ENCODE data around the gene KCND3. TPM values are rescaled to one million over a fixed set of nuclear protein-coding genes. Genes with fewer than 3 reads are reported as not detected.

KCND3 gene
- total RNA-seq, 4 donors from 2014 or later: 1.0 to 6.9 (median 3.9) TPM

DNA sequence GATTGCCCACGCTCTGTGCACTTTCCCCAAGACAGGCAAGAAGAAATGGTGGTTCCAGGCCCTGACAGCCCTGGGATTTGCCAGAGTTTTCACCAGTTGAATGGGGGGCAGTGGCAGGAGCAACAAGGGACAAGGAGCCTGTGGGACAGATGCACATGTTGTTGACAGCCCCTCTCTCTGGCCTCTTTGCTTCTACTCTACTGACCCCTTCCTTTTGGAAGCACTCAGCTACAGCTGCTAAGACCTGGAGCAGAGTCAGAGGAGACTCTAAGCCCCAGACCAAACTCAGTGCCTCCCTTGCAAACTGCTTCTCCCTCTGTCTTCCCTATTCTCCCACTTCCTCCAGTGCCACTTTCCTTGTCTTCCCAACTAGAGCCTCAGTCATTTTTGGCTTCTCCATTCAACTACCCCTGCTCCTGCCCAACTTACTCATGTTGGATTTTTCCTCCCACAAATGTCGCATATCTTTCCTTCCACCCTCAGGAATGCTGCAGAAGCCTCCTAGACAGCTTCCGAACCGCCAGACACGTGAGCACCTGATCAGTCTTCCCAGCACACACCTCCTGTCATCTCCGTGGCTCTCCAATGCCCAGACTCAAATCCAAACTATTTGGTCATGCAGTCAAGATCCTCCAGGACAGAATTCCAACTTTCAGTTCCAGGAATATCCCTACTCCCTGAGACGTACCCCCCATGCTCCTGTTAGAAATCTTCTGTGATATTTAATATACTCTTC lies 259.4 kb downstream of the KCND3 start:
- Histone ChIP-seq H3K4me3 (no peak overlapping the region), H3K27ac (peak overlapping the region in 3 of 4 donors; percentile 20 to 85 (median 77)), H3K9me3 (no peaks in the 10 kb centered on the region), H3K27me3 (no peaks in the 10 kb centered on the region), H3K36me3 (peaks cover 0 to 15% (median 0%) of the 10 kb centered on the region in 3 donors), H3K4me1 (peaks cover 0 to 68% (median 38%) of the 10 kb centered on the region in 4 donors)
- 57 to 73% methylated on average over 7 of the region's 7 CpGs for WGBS, 2 donors
- no peak for DNase-seq (ENCODE audit: low spot score in 2 of 2)
- TF ChIP-seq POLR2A (IDR thresholded peaks at IDR 0.05) (no peak), CTCF (IDR thresholded peaks at IDR 0.05) (no peak), EP300 (IDR thresholded peaks at IDR 0.05) (no peak)

GRCh38 chr1:111729271-111729921 lies 260.1 kb downstream of the KCND3 start:
- H3K27me3 ChIP-seq: no peaks in the 10 kb centered on the region
- WGBS, 2 donors: 55 to 83% methylated on average over 4 to 8 of the region's 8 CpGs
- DNase-seq (ENCODE audit: low spot score in 2 of 2): no peak
- no peak for TF ChIP-seq CTCF (IDR thresholded peaks at IDR 0.05)
- TF ChIP-seq EP300 (IDR thresholded peaks at IDR 0.05): no peak
- TF ChIP-seq POLR2A (IDR thresholded peaks at IDR 0.05): no peak
- H3K36me3 ChIP-seq: peaks cover 0 to 15% (median 0%) of the 10 kb centered on the region in 3 donors
- no peaks in the 10 kb centered on the region for H3K9me3 ChIP-seq
- no peak overlapping the region for H3K4me3 ChIP-seq
- H3K27ac ChIP-seq: peak overlapping the region in 3 of 4 donors; percentile 12 to 85 (median 77)
- H3K4me1 ChIP-seq: peaks cover 0 to 63% (median 35%) of the 10 kb centered on the region in 4 donors

DNA sequence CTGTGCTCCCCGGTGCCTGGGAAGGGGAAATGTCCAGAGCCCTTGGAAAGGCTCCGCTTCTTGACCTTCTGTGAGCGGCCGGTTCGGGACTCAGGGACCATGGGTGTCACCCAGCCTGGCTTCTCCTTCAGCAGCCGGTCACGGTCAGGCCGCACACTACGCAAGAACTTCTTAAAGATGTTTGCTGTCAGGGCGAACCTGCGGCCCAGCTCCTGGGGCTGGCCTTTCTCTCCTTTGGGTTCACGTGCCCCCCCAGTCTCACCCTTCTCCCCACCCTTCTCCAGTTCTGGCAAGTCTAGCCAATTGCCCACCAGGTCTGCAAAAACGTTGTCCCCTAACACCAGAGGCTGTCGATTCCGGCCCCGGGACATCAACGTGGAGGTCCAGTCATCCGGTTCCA lies 262.4 kb downstream of the KCND3 start:
- Histone ChIP-seq H3K4me1 (peaks cover 0 to 46% (median 17%) of the 10 kb centered on the region in 4 donors), H3K36me3 (peaks cover 0 to 15% (median 0%) of the 10 kb centered on the region in 3 donors), H3K27ac (peak overlapping the region in 2 of 4 donors; percentile 33 to 85), H3K9me3 (no peaks in the 10 kb centered on the region), H3K27me3 (no peaks in the 10 kb centered on the region), H3K4me3 (no peak overlapping the region)
- TF ChIP-seq CTCF (IDR thresholded peaks at IDR 0.05) (no peak), POLR2A (IDR thresholded peaks at IDR 0.05) (no peak), EP300 (IDR thresholded peaks at IDR 0.05) (no peak)
- WGBS, 2 donors: 79 to 88% methylated on average over 16 to 18 of the region's 18 CpGs
- DNase-seq (ENCODE audit: low spot score in 2 of 2): no peak

DNA sequence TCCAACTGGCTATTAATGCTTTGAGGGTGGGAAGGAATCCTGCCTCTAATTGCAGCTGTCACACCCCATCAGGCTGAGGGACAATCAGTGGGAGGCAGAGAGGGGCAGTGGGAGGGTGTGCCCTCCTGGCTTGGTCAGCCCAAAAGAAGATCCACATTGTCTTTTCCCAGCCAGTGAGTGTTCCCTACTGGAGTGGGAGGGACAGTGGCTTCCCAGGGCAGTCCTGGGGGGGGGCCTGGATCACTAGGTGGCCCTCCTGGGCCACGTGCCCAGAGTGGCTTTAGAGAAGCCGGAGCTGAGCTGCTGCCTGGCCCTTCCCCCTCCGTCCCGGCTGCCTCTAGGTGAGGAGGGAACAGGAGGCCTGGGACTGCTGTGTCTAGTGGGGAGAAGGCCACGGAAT lies 264.3 kb downstream of the KCND3 start:
- H3K4me3 ChIP-seq: no peak overlapping the region
- H3K9me3 ChIP-seq: no peaks in the 10 kb centered on the region
- DNase-seq (ENCODE audit: low spot score in 2 of 2): no peak
- H3K27ac ChIP-seq: peak overlapping the region in 2 of 4 donors; percentile 1 to 42
- 23 to 42% methylated on average over 5 of the region's 5 CpGs for WGBS, 2 donors
- peaks cover 0 to 46% (median 15%) of the 10 kb centered on the region in 4 donors for H3K4me1 ChIP-seq
- H3K27me3 ChIP-seq: no peaks in the 10 kb centered on the region
- peaks cover 0 to 15% (median 0%) of the 10 kb centered on the region in 3 donors for H3K36me3 ChIP-seq
- no peak for TF ChIP-seq POLR2A (IDR thresholded peaks at IDR 0.05)
- no peak for TF ChIP-seq CTCF (IDR thresholded peaks at IDR 0.05)
- TF ChIP-seq EP300 (IDR thresholded peaks at IDR 0.05): no peak

DNA sequence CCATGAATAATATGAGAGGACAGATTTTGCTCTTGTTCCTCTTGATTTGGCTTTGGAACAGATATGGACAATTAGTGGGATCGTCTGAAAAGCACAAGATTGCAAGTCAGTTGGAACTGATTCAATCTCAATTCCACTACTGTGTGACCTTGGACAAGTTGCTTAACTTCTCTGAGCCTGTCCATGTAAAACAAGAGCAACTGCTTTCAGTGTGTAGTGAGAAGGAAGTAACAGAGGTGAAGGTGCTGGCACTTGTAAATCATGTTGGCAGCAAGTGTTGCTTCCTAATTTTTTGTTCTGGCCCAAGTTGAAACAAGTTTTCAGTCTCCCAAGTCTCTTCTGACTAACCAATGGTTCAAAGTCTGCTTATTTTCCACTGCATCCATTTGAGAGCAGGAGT lies 265.6 kb downstream of the KCND3 start:
- 30% methylated on average over 1 of the region's 1 CpG for WGBS, 2 donors
- Histone ChIP-seq H3K27ac (no peak overlapping the region), H3K4me1 (peaks cover 0 to 42% (median 11%) of the 10 kb centered on the region in 4 donors), H3K27me3 (no peaks in the 10 kb centered on the region), H3K4me3 (no peak overlapping the region), H3K9me3 (no peaks in the 10 kb centered on the region), H3K36me3 (peaks cover 0 to 15% (median 0%) of the 10 kb centered on the region in 3 donors)
- no peak for DNase-seq (ENCODE audit: low spot score in 2 of 2)
- TF ChIP-seq CTCF (IDR thresholded peaks at IDR 0.05): no peak
- TF ChIP-seq POLR2A (IDR thresholded peaks at IDR 0.05): no peak
- TF ChIP-seq EP300 (IDR thresholded peaks at IDR 0.05): no peak

Measured in tibial nerve (tissue), 4 donors.